Endothelial cell of umbilical vein (primary cell): ENCODE measurements around the gene LRP2. TPM values are rescaled to one million over a fixed set of nuclear protein-coding genes. Genes with fewer than 3 reads are reported as not detected.

ENCODE experiments used
- BruUV-seq: library from RNA; stranded (reverse); fragments of 400-500 nt; replicated peaks from 2 replicates; lab custom pipeline; 2021; lab: Mats Ljungman, UMichigan
- CTCF ChIA-PET: fragments of 300-600, 350-600 bp; sonication (Branson Sonifier 250); formaldehyde crosslinking; loops from one replicate; lab custom pipeline; 2021; ENCODE audit warnings: antibody characterized with exemption, inconsistent platforms; lab: Charles Lee
- POLR2A ChIA-PET: fragments of 300-600, 350-600 bp; sonication (Branson Sonifier 250); formaldehyde crosslinking; loops from one replicate; lab custom pipeline; 2021; ENCODE audit warnings: antibody characterized with exemption, inconsistent platforms; lab: Charles Lee
- DNase-seq: peaks from one replicate; pipeline ENCODE4 v3.0.0-alpha.2; 2011; ENCODE audit warnings: low read depth, low spot score
- FAIRE-seq: peaks from 2 replicates; lab custom pipeline; 2011; peaks lifted over from hg19 to GRCh38; lab: Jason Lieb, UNC
- H2AFZ ChIP-seq: 2 replicates; pipeline ENCODE4 v1.6.0; 2012; ENCODE audit warnings: low read depth, low read length, control low read depth, inconsistent platforms
- H3K27ac ChIP-seq: 2 replicates; pipeline ENCODE4 v1.5.1; 2011; ENCODE audit warnings: low read depth, mild to moderate bottlenecking, control low read depth, low read length, moderate library complexity; ENCODE audit not compliant: insufficient read depth
- H3K27me3 ChIP-seq, 2 experiments: 2 replicates each; pipeline versions ENCODE4 v1.6.0 to v1.6.1; 2011; ENCODE audit warnings: low read length in 2 of 2, mixed read lengths in 1 of 2; ENCODE audit not compliant: control insufficient read depth in 2 of 2, insufficient read depth in 2 of 2
- H3K36me3 ChIP-seq, 2 experiments: 2 replicates in 1 of 2; 3 replicates in 1 of 2; pipeline ENCODE4 v1.5.1; 2011; ENCODE audit warnings: low read length in 2 of 2, mild to moderate bottlenecking in 1 of 2, moderate library complexity in 1 of 2; ENCODE audit not compliant: control insufficient read depth in 2 of 2, insufficient read depth in 2 of 2; ENCODE audit errors: extremely low read depth in 1 of 2
- H3K4me1 ChIP-seq: 3 replicates; pipeline ENCODE4 v1.5.1; 2011; ENCODE audit warnings: mild to moderate bottlenecking, low read length; ENCODE audit not compliant: control insufficient read depth, insufficient read depth; ENCODE audit errors: extremely low read depth
- H3K4me2 ChIP-seq: 2 replicates; pipeline ENCODE4 v1.6.1; 2011; ENCODE audit warnings: low read length, control low read depth, mixed read lengths; ENCODE audit not compliant: insufficient read depth
- H3K4me3 ChIP-seq, 3 experiments: fragments of 200-600 bp in 1 of 3; sonication (generic), shearing (Covaris generic) in 1 of 3; replicated peaks in 1 of 3; 2 replicates each; pipeline ENCODE4 v1.5.1; 2011 to 2016; ENCODE audit warnings: control low read depth in 3 of 3, low read length in 3 of 3, mild to moderate bottlenecking in 2 of 3, inconsistent platforms in 1 of 3, low read depth in 1 of 3, moderate library complexity in 1 of 3; ENCODE audit not compliant: insufficient read depth in 1 of 3
- H3K79me2 ChIP-seq: 2 replicates; pipeline ENCODE4 v1.6.0; 2012; ENCODE audit warnings: low read length, inconsistent platforms; ENCODE audit not compliant: control insufficient read depth, insufficient read depth
- H3K9ac ChIP-seq: replicated peaks from 2 replicates; pipeline ENCODE3; 2011; ENCODE audit warnings: low read length, control low read depth; ENCODE audit not compliant: insufficient read depth; ENCODE audit errors: extremely low read depth
- H3K9me1 ChIP-seq: replicated peaks from 3 replicates; pipeline ENCODE4 v1.6.0; 2011; ENCODE audit warnings: mild to moderate bottlenecking, low read length; ENCODE audit not compliant: control insufficient read depth, insufficient read depth; ENCODE audit errors: extremely low read depth
- H3K9me3 ChIP-seq: replicated peaks from 2 replicates; pipeline ENCODE4 v1.5.1; 2012; ENCODE audit warnings: low read length, inconsistent platforms; ENCODE audit not compliant: control insufficient read depth, insufficient read depth
- H4K20me1 ChIP-seq: replicated peaks from 2 replicates; pipeline ENCODE3; 2011; ENCODE audit warnings: mild to moderate bottlenecking, low read length; ENCODE audit not compliant: control insufficient read depth, insufficient read depth; ENCODE audit errors: extremely low read depth
- CTCF ChIP-seq, 2 donors: IDR thresholded peaks; 1 replicate in 1 of 2; 2 replicates in 1 of 2; pipeline ENCODE4 v1.5.1; 2011; ENCODE audit warnings: low read length in 2 of 2, mild to moderate bottlenecking in 2 of 2, moderate library complexity in 2 of 2, control low read depth in 1 of 2, inconsistent platforms in 1 of 2, low read depth in 1 of 2; ENCODE audit not compliant: insufficient read depth in 1 of 2; ENCODE audit errors: extremely low read depth in 1 of 2
- EZH2 ChIP-seq: IDR thresholded peaks from 2 replicates; pipeline ENCODE4 v1.6.1; 2012; ENCODE audit warnings: borderline replicate concordance, low read depth, mild to moderate bottlenecking, moderate library complexity, low read length, inconsistent platforms; ENCODE audit not compliant: severe bottlenecking
- FOS ChIP-seq: IDR thresholded peaks from 2 replicates; pipeline ENCODE4 v1.6.1; 2011; ENCODE audit warnings: mild to moderate bottlenecking, low read length, moderate library complexity, borderline replicate concordance; ENCODE audit not compliant: insufficient read depth
- GATA2 ChIP-seq: IDR thresholded peaks from 2 replicates; pipeline ENCODE4 v1.7.0; 2011; ENCODE audit warnings: low read depth, mild to moderate bottlenecking, moderate library complexity, mixed read lengths, low read length; ENCODE audit not compliant: insufficient read length, insufficient read depth
- JUN ChIP-seq: IDR thresholded peaks from 2 replicates; pipeline ENCODE4 v1.6.1; 2011; ENCODE audit warnings: borderline replicate concordance, low read depth; ENCODE audit not compliant: insufficient read length, insufficient read depth
- MAX ChIP-seq: IDR thresholded peaks from 2 replicates; pipeline ENCODE4 v1.6.1; 2011; ENCODE audit not compliant: insufficient read depth, insufficient read length
- MYC ChIP-seq: IDR thresholded peaks from one replicate; pipeline ENCODE4 v1.6.1; 2011; ENCODE audit warnings: mild to moderate bottlenecking, low read depth, low read length
- POLR2A ChIP-seq: IDR thresholded peaks from 2 replicates; pipeline ENCODE4 v1.6.1; 2012; ENCODE audit warnings: low read depth, mild to moderate bottlenecking, control low read depth, low read length
- POLR2AphosphoS5 ChIP-seq: IDR thresholded peaks from 2 replicates; pipeline ENCODE4 v1.6.1; 2012; ENCODE audit warnings: low read depth, mild to moderate bottlenecking, control low read depth, low read length, moderate library complexity; ENCODE audit not compliant: insufficient read depth
- dilution Hi-C: fragments of 300-500 bp; cut with MboI; formaldehyde crosslinking; loops from one replicate; pipeline ENCODE4 v1.15.0; 2019; ENCODE audit warnings: low sequenced_read_pairs; ENCODE audit not compliant: extremely low pct_ligation_motif_present
- intact Hi-C: fragments of 100-400 bp; cut with micrococcal nuclease; formaldehyde crosslinking; loops from one replicate; pipeline ENCODE4 v1.10.0; 2022
- polyA plus RNA-seq, 4 experiments: library from polyadenylated mRNA; depleted of rRNA in 3 of 4; stranded (reverse) in 3 of 4; unstranded in 1 of 4; fragments of >200 nt; gene quantifications; 2 replicates each; pipeline versions ENCODE4 v1.2.1 to v1.2.3, GENCODE V29; 2011 to 2012; ENCODE audit warnings: missing spikeins in 1 of 4
- total RNA-seq: library from RNA; stranded (reverse); gene quantifications from 2 replicates; pipeline ENCODE4 v1.2.3, GENCODE V29; 2021

Gene LRP2
- total and polyA plus RNA-seq, 2 donors (not counting 3 experiments of a cell fraction or from before 2014, with no cell fraction given) = not detected

GRCh38 chr2:169203952-169204351 lies 158.4 kb downstream of the LRP2 start:
- no TSS peak for BruUV-seq
- dilution Hi-C loops = no loop called here
- no peak overlapping the region for H2AFZ ChIP-seq
- no peak overlapping the region for H3K4me3 ChIP-seq
- CTCF ChIA-PET = no interaction called here
- no peak overlapping the region for H3K9ac ChIP-seq
- TF ChIP-seq POLR2AphosphoS5 (no peak), CTCF (IDR thresholded peaks at IDR 0.05; ENCODE audit: extremely low read depth in 1 of 2, insufficient read depth in 1 of 2, low read depth in 1 of 2, low read length in 2 of 2) (no peak), EZH2 (no peak), FOS (no peak), JUN (no peak), POLR2A (no peak), MAX (no peak), GATA2 (no peak), MYC (no peak)
- no peak overlapping the region for H3K4me2 ChIP-seq
- FAIRE-seq (no peak), DNase-seq (no peak)
- no peaks in the 10 kb centered on the region for H3K79me2 ChIP-seq
- intact Hi-C loops = no loop called here
- no peaks in the 10 kb centered on the region for H3K4me1 ChIP-seq
- H3K36me3 ChIP-seq = no peaks in the 10 kb centered on the region
- H3K27ac ChIP-seq = no peak overlapping the region
- no peaks in the 10 kb centered on the region for H3K9me1 ChIP-seq
- H4K20me1 ChIP-seq = no peaks in the 10 kb centered on the region
- H3K9me3 ChIP-seq = no peaks in the 10 kb centered on the region
- no peaks in the 10 kb centered on the region for H3K27me3 ChIP-seq
- POLR2A ChIA-PET = no interaction called here
